B cell (primary cell): ENCODE results near the gene BUD31. TPM values are rescaled to one million over a fixed set of nuclear protein-coding genes. Genes with fewer than 3 reads are reported as not detected.

Experiments
- ATAC-seq: fragments of 200-7000 bp; cut with Tn5 transposase; one replicate; pipeline ENCODE4 v1.10.0; 2021; ENCODE audit warnings: low read depth, mild to moderate bottlenecking, moderate number of reproducible peaks, moderate library complexity
- CTCF ChIA-PET: fragments of 350-600 bp; sonication (Branson Sonifier 250); formaldehyde crosslinking; loops from one replicate; lab custom pipeline; 2021; ENCODE audit warnings: antibody characterized with exemption, inconsistent platforms; lab: Charles Lee
- POLR2A ChIA-PET: fragments of 350-600 bp; sonication (Branson Sonifier 250); formaldehyde crosslinking; loops from one replicate; lab custom pipeline; 2021; ENCODE audit warnings: antibody characterized with exemption; lab: Charles Lee
- DNase-seq: peaks from one replicate; pipeline ENCODE4 v3.0.0; 2013
- H2AFZ ChIP-seq: 2 replicates; pipeline ENCODE4 v1.6.1; 2012; ENCODE audit warnings: mild to moderate bottlenecking, low read depth, low read length; ENCODE audit not compliant: insufficient read depth, poor library complexity, severe bottlenecking
- H3K27ac ChIP-seq, 2 donors: 1 replicate in 1 of 2; 2 replicates in 1 of 2; pipeline ENCODE4 v1.5.1; 2012 to 2013; ENCODE audit warnings: low read length in 2 of 2, mild to moderate bottlenecking in 2 of 2, moderate library complexity in 1 of 2
- H3K27me3 ChIP-seq, 4 experiments: fragments of 200-600 bp in 1 of 4; sonication (generic) in 1 of 4; replicated peaks in 1 of 4; 1 replicate in 2 of 4; 2 replicates in 2 of 4; pipeline versions ENCODE4 v1.6.1 to v1.7.0; 2013 to 2016; ENCODE audit warnings: low read length in 3 of 4, mild to moderate bottlenecking in 2 of 4, mixed read lengths in 1 of 4, moderate library complexity in 1 of 4; ENCODE audit not compliant: insufficient read depth in 4 of 4, control insufficient read depth in 3 of 4; ENCODE audit errors: control extremely low read depth in 1 of 4
- H3K36me3 ChIP-seq, 2 experiments: replicated peaks in 1 of 2; 1 replicate in 1 of 2; 2 replicates in 1 of 2; pipeline versions ENCODE4 v1.6.1 to v1.7.1; 2013; ENCODE audit warnings: low read length in 1 of 2; ENCODE audit not compliant: insufficient read depth in 2 of 2, control insufficient read depth in 1 of 2; ENCODE audit errors: control extremely low read depth in 1 of 2, extremely low read depth in 1 of 2
- H3K4me1 ChIP-seq, 2 donors: fragments of 200-600 bp in 1 of 2; sonication (generic) in 1 of 2; 1 replicate in 1 of 2; 2 replicates in 1 of 2; pipeline versions ENCODE4 v1.5.1 to v1.6.1; 2013 to 2017; ENCODE audit warnings: low read length in 2 of 2; ENCODE audit not compliant: control insufficient read depth in 2 of 2, insufficient read depth in 2 of 2
- H3K4me2 ChIP-seq: replicated peaks from 2 replicates; pipeline ENCODE3; 2012; ENCODE audit warnings: mild to moderate bottlenecking, low read depth, low read length; ENCODE audit not compliant: poor library complexity, severe bottlenecking
- H3K4me3 ChIP-seq, 5 experiments: fragments of 200-600 bp in 1 of 5; sonication (generic) in 1 of 5; 1 replicate in 3 of 5; 2 replicates in 2 of 5; pipeline versions ENCODE4 v1.5.1 to v1.7.0; 2011 to 2016; ENCODE audit warnings: low read length in 4 of 5, mild to moderate bottlenecking in 4 of 5, low read depth in 2 of 5, control low read depth in 1 of 5, moderate library complexity in 1 of 5; ENCODE audit not compliant: insufficient read depth in 1 of 5; ENCODE audit errors: control extremely low read depth in 1 of 5, extremely low read depth in 1 of 5
- H3K79me2 ChIP-seq: fragments of 200-600 bp; sonication (generic); one replicate; pipeline ENCODE4 v1.6.0; 2016; ENCODE audit warnings: low read length; ENCODE audit not compliant: control insufficient read depth, insufficient read depth
- H3K9ac ChIP-seq: fragments of 200-600 bp; sonication (generic); 2 replicates; pipeline ENCODE4 v1.6.1; 2017; ENCODE audit warnings: mild to moderate bottlenecking, low read length, moderate library complexity
- H3K9me3 ChIP-seq, 3 donors: one replicate each; pipeline versions ENCODE4 v1.6.1 to v1.7.1; 2013; ENCODE audit warnings: low read length in 2 of 3; ENCODE audit not compliant: control insufficient read depth in 2 of 3, insufficient read depth in 1 of 3; ENCODE audit errors: control extremely low read depth in 1 of 3
- H4K20me1 ChIP-seq: 2 replicates; pipeline ENCODE4 v1.6.0; 2012; ENCODE audit warnings: mild to moderate bottlenecking, low read length; ENCODE audit not compliant: insufficient read depth, control insufficient read depth, poor library complexity, severe bottlenecking
- H3K27ac Mint-ChIP-seq: one replicate; pipeline ENCODE4 v1.8.0; 2021; ENCODE audit warnings: mixed read lengths
- H3K27me3 Mint-ChIP-seq: one replicate; pipeline ENCODE4 v1.8.0; 2021; ENCODE audit warnings: mixed read lengths
- H3K4me1 Mint-ChIP-seq: one replicate; pipeline ENCODE4 v1.8.0; 2021; ENCODE audit warnings: mixed read lengths
- H3K4me3 Mint-ChIP-seq: one replicate; pipeline ENCODE4 v1.8.0; 2021; ENCODE audit warnings: mixed read lengths
- H3K9me3 Mint-ChIP-seq: one replicate; pipeline ENCODE4 v1.8.0; 2022; ENCODE audit warnings: mixed read lengths; ENCODE audit not compliant: insufficient read depth
- CTCF ChIP-seq: fragments of 200-600 bp; IDR thresholded peaks from one replicate; pipeline ENCODE4 v1.8.0; 2022; ENCODE audit warnings: antibody characterized with exemption, mild to moderate bottlenecking
- EZH2 ChIP-seq: IDR thresholded peaks from 2 replicates; pipeline ENCODE4 v1.6.1; 2012; ENCODE audit warnings: borderline replicate concordance, low read depth, mild to moderate bottlenecking, moderate library complexity, low read length; ENCODE audit not compliant: insufficient read depth, poor library complexity, severe bottlenecking
- WGBS: methylation state at CpG from one replicate; pipeline ENCODE4 v1.1.5; 2013; ENCODE audit warnings: missing lambda C conversion rate; ENCODE audit not compliant: insufficient coverage; 5-methylcytosine and 5-hydroxymethylcytosine counted together
- intact Hi-C: fragments of 100-400 bp; cut with micrococcal nuclease; formaldehyde crosslinking; loops from one replicate; pipeline ENCODE4 v1.10.0; 2022
- polyA plus RNA-seq: library from polyadenylated mRNA; depleted of rRNA; stranded (reverse); fragments of >200 nt; gene quantifications from 2 replicates; pipeline ENCODE4 v1.2.3, GENCODE V29; 2012
- total RNA-seq, 2 donors: library from RNA; stranded (reverse); fragments of 120-200 nt in 1 of 2; gene quantifications; 1 replicate in 1 of 2; 2 replicates in 1 of 2; pipeline versions ENCODE4 v1.2.3 to v1.2.4, GENCODE V29; 2013 to 2022

BUD31 gene
- total and polyA plus RNA-seq, 2 donors (not counting 1 experiment from before 2014, with no cell fraction given), result 57.8 to 69.4 TPM

- no peaks in the 10 kb centered on the region for H3K27me3 ChIP-seq
- 96% methylated on average over 28 of the region's 29 CpGs for WGBS
- no peak for TF ChIP-seq CTCF
- TF ChIP-seq EZH2, result no peak
- H3K27ac Mint-ChIP-seq, result no peak overlapping the region
- H3K4me1 Mint-ChIP-seq, result no peaks in the 10 kb centered on the region
- ATAC-seq (no peak), DNase-seq (no peak)
- no peak overlapping the region for H3K4me2 ChIP-seq
- H3K27me3 Mint-ChIP-seq, result no peaks in the 10 kb centered on the region
- H3K4me3 Mint-ChIP-seq, result no peak overlapping the region
- H3K4me1 ChIP-seq, result no peaks in the 10 kb centered on the region
- H3K9me3 ChIP-seq, result no peaks in the 10 kb centered on the region
- ChIA-PET CTCF (no interaction called here), POLR2A (no interaction called here)
- H3K9me3 Mint-ChIP-seq, result no peaks in the 10 kb centered on the region
- H3K9ac ChIP-seq, result no peak overlapping the region
- H3K36me3 ChIP-seq, result peaks cover 14 to 57% of the 10 kb centered on the region in 2 experiments
- peaks cover 22% of the 10 kb centered on the region for H3K79me2 ChIP-seq
- no peak overlapping the region for H2AFZ ChIP-seq
- no peak overlapping the region for H3K4me3 ChIP-seq
- H4K20me1 ChIP-seq, result peaks cover 41% of the 10 kb centered on the region
- intact Hi-C loops, result no loop called here
- H3K27ac ChIP-seq, result no peak overlapping the region
Observed at GRCh38 chr7:99419323-99420021, 10.7 kb downstream of the BUD31 start.

GRCh38 chr7:99420213-99420612 lies 11.4 kb downstream of the BUD31 start:
- no peak overlapping the region for H3K4me3 ChIP-seq
- H4K20me1 ChIP-seq, result peaks cover 34% of the 10 kb centered on the region
- TF ChIP-seq EZH2 (no peak), CTCF (no peak)
- H3K27me3 ChIP-seq, result no peaks in the 10 kb centered on the region
- peaks cover 13 to 56% of the 10 kb centered on the region in 2 experiments for H3K36me3 ChIP-seq
- H3K4me1 ChIP-seq, result no peaks in the 10 kb centered on the region
- ChIA-PET POLR2A (no interaction called here), CTCF (no interaction called here)
- peaks cover 16% of the 10 kb centered on the region for H3K79me2 ChIP-seq
- Mint-ChIP-seq H3K27me3 (no peaks in the 10 kb centered on the region), H3K4me1 (no peaks in the 10 kb centered on the region), H3K4me3 (no peak overlapping the region), H3K27ac (no peak overlapping the region), H3K9me3 (no peaks in the 10 kb centered on the region)
- ATAC-seq (no peak), DNase-seq (no peak)
- intact Hi-C loops, result no loop called here
- H2AFZ ChIP-seq, result no peak overlapping the region
- H3K9me3 ChIP-seq, result no peaks in the 10 kb centered on the region
- 100% methylated on average over 3 of the region's 5 CpGs for WGBS
- no peak overlapping the region for H3K9ac ChIP-seq
- no peak overlapping the region for H3K27ac ChIP-seq
- no peak overlapping the region for H3K4me2 ChIP-seq
